ENCODE results near the gene NUP214.
A peak's percentile ranks its signal among the peaks of the same experiment; 100 is the strongest.
"Not testable (repeated sequence)": the region's sequence is repeated elsewhere in the genome, so short reads cannot be mapped to it uniquely, and the experiment has no call there.

Gene NUP214

DNA sequence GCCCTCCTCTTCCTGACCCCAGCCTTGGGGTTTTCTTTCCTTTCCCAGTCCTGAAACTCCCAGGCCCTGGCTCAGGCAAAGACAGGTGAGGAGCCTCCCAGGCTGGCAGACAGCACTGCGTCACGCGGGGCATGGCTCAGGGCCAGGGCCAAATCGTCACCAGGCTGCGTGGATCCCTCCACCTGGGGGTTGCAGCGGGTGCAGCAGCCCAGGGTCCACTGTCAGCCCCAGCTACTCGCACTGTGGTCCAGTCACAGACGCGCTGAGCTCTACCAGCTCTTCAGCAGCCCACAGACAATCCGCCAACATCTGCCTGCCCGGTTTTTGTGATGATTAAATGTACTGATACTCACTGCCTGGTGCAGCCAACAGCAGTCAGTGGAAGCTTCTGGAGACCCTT, 138.8 kb downstream of the NUP214 start:
- no peak for DNase-seq

DNA sequence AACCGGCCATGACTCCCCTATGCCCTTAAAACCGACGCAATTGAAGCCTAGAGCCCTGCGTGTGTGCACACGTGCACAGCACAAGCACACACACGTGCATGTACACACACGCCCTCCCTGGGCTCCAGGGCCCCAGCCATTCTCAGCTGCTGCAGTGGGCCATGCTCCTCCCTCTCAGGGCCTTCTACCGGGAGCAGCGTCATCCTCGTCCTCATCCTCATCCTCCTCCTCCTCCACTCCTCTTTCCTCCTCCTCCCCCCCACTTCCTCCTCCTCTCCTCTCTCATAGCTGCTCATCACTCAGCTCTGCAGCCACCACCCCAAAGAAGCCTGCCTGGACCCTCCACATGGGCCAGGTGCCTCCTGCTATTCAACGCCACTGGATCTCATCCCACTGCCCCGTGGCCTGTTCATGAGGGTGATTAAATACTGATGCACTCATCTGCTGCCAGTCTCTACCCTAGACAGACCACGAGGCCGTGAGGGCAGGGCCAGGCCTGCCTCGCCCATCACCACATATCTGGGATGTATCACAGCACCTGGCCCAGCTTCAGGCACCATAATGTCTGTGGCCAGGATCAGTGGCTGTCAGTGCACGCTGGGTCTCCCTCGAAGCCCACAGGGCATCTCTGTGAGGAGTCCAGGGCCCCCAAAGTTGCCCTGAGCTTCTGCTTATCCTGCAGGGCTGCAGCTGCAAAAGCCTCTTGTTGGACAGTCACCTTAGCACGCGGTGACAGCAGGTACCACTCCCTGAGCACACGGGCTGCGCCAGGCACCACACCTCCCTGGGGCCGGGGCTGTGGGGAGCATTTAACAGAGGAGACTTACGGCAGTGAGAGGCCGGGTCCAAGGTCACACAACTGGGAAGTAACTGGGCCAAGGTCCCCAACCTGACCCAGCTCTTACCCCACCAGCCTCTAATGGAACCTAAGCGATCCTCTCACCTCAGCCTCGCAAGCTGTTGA, 141.2 kb downstream of the NUP214 start:
- DNase-seq: no peak

DNA sequence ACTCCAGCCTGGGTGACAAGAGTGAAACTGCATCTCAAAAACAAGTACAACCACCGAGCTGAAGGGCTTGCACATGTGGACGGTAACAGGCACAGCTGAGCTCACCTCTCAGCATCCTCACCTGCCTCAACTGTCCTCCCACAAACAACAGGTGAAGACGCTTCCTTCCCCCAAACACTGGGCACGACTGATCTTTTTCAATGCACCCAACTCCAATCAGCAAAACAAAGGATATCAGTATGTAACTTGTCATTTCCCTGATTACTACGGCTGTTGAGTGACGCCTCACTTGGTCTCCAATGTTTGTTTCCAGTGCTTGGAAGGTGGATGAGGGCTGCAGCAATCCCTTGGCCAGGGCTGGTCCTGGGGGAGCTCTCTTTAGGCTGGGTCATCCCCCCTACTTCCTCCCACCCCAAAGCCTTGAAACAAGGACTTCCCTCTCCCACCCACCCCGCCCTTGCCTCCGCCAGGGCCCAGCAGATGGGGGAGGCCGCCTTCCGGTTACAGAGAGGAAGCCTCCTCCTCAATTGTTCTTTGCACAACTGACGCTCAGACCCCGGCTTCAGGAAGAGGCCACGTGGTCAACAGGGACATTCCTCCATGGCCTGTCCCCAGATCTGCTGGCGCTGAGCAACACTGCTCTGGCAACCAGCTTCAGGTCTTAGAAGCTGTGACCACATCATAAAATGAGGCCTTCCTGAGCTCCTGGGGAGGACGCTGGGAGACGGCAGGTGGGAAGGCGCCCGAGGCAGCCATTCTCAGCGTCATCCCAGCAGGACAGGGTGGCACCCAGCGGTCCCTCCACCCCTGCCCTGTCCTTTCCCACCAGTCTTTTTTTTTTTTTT, 145.0 kb downstream of the NUP214 start:
- DNase-seq: no peak

DNA sequence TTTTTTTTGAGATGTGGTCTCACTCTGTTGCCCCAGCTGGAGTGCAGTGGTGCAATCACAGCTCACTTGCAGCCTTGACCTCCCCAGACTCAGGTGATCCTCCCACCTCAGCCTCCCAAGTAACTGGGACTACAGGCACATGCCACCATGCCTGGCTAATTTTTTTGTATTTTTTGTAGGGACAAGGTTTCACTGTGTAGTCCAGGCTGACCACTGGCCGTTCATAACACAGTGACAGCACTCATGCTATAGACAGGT, 145.6 kb downstream of the NUP214 start:
- not testable (repeated sequence) for DNase-seq

DNA sequence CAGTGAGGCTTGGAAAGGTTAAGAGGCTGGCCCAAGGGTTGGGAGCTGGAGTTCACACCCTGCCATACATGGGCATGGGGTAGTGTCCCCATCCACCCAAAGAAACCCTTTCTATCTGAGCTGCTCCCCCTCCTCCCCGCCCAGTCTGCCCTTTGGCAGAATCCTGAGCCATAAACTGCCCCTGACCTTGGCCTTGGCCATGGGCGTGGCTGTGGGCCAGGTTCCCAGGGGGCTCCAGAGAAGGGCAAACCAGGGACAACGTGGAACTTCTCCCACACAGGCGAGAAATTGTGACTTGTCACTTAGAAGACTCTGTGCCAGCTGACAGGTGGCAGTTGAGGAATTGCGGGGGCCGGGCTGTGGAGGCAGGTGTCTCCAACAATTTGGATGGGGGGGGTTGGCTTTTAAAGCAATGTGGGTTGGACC, 146.1 kb downstream of the NUP214 start:
- DNase-seq: no peak

DNA sequence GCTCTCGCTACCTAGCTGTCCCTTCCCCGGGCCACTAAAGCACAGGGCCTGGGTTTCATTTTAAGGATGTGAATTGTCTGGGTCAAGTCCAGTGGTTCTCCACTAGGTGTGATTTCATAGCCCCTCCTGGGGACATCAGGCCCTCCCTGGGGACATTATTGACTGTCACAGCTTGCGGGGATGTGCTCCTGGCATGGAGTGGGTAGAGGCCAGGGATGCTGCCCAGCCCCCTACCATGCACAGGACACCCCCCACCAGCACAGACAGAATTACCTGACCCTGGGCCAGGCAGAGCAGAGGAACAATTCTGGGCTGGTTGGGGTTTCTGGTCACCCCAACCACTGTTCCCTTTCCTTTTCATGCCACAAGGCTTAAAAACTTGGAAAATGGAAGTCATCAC, 146.8 kb downstream of the NUP214 start:
- DNase-seq: no peak

DNA sequence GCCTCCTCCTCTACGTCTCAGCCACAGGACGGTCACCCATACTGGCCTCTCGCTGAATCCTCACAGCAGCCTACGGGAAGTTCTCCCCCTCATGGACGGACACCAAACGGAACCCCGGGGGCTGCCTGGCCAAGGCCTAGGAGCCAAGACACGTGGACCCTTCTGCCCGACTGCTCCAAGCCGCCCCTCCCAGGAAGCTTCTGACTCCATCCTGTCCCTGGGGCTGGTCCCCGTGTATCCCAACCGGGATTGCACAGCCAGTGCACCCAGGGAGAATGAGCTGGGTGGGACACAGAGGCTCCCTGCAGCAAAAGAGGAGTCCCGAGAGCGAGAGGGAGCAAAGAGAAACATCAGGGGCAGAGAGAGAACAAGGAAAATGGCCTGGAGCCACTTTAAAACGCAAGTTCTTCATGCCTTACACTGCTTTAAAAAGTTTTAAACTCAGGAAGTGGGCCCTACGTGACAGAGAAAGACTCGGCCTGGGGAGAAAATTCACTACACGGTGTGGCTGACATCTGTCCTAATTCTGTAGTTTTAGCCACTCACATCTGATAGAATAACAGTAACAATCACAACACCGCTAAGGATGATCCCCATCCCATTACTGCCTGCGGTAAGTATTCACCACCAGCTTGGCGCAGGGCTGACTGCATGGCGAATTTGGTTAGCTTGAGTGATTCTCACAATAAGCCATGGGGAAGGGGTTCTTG, 147.9 kb downstream of the NUP214 start:
- no peak for DNase-seq

DNA sequence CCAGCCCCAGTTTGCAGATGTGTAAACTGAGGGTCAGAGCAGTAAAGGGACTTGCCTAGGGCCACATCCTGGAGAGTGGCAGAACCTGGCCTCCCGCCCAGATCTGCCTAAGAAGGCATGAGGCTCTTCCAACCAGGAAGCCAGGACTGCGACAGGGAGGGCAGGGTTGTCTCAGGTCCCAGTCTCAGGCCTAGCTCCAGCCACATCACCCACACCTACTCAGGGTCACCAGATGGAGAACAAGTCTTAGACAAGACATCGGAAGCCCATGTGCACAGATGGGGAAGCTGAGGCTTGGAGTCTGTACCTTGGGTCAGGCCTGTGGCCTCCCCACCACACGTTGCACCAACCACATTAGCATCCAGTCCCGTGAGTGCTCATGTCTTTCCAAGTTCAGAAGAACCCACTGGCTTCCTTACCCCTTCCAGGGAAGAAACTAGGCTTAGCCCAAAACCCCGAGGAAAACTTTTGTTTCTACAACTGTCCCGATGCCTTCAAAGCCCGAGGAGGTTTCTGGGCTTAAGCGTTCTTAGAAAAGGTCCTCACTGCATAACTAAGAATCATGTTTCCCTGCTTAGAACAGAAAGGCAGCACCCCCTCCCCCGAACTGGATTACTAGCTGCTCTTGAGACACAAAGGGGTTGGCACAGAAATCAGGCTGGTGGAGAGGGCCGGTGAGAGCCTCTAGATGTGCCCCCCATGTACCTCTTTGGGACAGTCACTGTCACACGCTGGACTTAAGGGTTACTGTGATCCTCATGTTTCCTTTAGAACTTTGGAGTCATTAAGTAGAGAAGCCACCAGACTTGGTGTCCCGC, 148.7 kb downstream of the NUP214 start:
- DNase-seq: no peak

DNA sequence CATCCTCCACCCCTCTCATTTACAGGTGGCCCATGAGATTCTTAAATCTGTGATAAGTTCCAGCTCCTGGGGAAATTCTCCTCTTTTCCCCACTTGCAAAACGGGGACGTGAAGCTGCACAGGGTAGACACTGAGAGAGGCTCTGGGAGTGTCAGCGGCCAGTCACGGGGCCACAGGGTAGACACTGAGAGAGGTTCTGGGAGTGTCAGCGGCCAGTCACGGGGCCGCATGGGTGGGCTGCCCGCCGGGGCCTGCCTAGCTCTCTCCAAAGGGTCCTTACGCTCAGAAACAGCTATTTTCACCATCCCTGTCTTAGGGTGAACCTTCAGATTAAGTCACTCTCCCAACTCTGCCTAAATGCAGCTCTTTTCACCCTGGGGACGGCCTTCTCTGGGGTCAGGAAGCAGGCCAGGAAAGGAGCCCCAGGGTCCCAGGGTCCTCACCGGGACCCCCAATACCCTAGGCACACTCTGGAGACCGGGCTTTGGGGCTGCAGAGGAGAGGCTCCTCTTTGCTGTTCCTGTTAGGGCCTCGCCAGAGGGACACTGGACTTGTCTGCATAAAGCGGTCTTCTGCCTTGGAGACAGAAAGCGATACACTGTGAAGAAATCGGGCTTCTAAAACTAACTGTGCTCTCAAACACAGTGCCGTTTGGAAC, 149.4 kb downstream of the NUP214 start:
- DNase-seq: no peak

DNA sequence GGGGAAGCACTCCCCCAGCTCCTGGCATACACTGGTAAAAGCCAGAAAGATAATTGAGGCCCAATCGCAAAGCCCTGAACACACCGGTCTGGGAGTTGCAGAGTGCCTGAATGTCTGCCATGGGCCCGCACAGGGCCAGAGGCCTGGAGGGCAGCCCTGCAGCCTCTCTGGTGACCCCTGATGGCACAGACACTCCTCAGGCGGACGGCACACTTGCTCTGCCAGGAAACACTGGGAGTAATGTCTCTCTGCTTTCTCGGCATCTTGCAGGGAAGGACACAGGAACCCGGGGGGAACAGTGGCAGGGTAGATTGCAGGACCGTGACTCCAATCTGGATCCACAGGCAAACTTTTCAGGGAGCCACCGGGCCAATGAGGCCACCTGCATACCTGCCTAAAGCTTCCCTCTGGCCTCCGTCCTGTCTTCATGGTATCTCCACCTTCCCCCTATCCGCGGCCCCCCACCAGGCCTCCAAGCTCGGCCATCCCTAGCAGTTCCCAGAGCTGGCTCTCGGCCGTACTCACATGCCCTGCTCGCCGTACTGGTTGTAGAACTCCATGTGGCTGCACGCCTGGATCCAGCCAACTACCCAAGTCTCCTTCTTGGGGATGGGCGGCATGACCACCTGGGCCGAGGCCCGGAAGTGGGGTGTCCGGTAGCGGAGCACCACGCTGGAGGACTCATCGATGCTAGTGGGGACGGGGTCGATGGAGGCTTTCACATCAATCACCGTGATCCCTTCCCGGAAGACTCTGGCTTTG, 150.1 kb downstream of the NUP214 start:
- no peak for DNase-seq

DNA sequence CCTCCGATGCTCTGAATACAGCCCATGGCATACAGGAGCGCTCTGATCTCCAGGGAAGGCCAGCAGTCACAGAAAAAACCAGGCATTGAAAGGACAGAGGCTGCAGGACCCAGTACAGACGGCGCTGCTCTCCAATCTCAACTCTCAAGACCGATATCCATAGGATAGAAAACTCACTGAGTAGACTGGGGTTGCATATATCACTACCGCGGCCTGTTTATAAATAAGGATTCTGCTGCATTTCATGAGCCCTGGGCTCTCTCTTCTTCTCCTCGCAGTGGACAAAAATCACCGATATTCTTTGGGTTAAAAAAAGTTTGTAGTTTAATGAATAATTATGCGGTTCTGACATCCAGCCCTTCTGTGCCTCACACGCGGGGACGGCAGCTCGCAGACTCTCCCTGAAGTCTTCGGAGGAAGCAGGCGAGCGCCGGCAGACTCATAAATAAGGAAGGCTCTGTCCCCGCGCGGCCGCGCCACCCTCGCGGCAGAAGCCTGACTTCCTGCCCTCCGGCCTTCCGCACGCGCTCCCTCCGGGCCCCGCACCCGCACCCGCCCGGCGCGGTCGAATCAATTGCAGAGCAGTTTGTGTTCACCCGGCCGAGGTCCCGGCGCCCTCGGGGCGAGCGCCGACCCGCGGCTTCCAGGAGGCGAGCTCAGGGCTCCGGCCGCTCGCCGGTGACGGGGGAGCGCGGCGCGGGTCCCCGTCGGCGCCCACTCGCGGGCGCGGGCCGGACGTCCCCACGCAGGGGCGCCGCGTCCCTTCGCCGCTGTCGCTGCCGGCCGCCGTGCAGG, 150.9 kb downstream of the NUP214 start, which contains the start of gene FAM78A:
Gene FAM78A (minus strand): TSS at position 417 of the 795 bp plus-strand sequence. CDS start 331 bp downstream, at position 86.
- peak; percentile 57 for DNase-seq

DNA sequence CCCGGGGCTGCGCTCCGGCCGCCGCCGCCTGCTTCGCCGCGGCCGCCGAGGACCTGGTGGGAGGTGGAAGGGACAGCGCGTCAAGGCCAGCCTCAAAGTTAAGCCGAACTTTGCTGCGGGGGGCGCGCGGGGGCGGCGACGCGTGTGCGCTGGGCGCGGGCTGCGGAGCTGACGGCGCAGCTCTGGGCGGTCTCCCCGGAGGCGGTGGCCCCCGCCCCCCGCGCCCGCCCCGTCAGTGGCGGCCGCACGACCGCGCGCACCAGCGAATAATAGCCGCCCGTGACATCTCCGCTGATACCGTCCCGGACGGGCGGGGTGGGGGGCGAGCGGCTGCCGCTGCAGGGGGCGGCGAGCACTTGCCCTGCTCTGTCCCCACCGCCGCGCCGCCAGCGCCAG, 151.5 kb downstream of the NUP214 start:
- DNase-seq: peak; percentile 41

DNA sequence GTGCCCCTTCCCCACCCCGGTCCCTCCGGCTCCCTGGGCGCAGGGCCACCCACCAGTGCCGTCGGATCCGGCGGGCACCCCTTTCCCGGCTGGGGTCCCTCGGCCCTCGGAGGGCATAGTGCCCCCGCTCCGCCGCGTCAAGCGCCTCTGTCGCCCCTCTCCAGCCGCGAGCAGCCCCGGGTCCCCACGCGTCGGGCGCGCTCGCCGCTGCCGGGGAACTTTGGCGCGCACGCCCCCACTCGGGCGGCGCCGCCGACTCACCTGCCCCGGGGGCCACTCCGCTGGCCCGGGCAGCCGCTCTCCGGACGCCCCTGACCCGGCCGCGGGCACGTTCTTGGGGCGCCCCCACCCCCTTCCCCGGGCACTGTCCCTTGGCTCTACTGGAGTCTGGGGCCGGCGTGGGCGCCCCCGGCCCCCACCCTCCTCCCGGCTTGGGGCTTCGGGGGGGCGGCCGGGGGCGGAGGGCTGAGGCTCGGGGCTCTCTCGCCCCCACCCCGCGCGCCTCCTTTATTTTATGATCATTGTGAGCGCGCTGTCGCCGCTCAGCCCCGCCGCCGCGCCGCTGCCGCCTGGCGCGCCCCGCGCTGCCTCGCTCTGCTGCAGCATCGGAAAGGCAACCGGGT, 152.0 kb downstream of the NUP214 start:
- DNase-seq: peak; percentile 28

DNA sequence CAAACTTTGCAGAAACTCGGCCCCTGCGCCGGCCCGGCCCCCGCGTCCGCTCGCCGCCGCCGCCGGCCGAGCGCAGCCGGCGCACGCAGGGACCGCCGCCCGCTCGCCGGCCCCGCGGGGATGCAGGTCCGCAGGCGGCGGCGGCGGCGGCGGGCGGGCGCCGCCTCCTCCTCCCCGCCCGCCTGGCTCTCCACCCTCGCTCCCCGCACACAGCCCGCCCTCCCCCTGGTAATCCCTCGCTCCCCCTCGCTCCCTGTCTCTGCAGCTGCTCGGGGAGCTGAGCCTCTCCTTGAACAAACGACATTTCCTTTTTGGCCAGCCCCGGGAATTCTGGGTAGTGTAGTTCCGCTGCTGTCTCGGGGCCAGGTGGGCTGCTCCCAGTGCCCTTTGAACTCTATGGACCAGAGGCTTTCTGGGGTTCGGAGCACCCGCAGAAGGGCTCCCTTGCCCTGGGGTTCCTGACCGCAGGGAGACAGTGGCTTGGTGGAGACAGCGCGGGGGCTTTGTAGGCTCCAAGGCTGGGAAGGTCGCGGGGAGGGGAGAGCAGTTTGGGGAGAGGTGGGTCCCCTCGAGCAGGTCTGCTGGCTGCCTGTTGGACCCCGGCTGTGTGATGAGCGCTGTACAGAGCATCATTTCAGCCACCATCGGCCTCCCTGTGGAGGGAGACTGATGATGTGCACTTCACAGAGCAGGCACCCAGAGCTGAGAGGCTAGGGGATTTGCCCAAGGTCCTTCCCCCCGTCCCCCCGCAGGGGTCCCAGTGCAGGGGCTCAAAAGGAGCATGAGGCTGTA, 152.7 kb downstream of the NUP214 start:
- peak; percentile 89 for DNase-seq

DNA sequence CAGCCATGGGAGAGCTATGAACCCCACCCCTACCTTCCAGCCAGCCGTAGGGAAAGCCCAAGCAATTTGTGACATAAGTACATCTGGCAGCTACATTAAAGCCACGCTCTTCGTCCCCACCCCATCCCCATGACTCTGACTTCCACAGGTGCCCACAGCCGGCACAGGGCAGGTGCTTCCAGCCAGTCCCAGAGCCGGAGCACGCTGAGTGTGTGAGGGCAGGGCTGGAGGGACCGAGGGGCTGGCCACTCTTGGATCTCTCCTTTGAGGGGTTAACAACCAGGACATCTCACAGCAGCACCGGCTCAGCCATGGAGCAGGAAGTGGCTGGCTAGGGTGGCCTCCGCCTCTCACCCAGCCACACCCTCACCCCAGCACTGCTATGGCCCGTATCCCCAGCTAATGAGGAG, 153.3 kb downstream of the NUP214 start:
- peak; percentile 37 for DNase-seq

DNA sequence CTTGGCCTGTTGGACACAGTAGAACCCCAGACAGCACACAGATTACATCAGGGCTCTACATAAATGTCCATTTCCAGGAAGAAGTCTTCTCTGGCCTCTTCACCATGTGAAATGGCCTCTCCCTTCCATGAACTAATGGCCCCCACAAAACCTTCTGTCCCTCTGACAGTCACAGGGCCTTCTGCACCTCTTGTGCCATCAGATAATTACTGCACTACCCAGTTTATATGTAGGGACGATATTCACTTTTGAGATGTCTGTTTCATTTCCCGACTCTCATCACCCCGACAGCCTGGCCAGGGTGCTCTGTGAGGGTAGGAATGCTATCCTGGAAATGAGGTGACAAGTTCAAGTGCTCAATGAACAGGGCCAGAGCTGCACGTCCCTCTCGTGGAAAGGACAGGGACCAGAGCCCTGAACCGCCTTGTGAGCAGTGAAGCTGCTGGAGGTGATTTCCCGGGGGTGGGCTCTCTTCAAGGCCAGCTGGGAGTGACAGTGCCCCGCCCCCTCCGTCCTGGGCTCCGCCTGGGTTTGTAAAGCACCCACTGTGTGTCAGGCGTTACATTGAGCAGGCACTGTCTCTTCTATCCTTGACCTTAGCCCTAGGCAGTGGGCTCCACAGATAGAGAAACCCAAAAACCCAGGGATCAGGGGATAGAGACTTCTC, 153.9 kb downstream of the NUP214 start:
- no peak for DNase-seq

DNA sequence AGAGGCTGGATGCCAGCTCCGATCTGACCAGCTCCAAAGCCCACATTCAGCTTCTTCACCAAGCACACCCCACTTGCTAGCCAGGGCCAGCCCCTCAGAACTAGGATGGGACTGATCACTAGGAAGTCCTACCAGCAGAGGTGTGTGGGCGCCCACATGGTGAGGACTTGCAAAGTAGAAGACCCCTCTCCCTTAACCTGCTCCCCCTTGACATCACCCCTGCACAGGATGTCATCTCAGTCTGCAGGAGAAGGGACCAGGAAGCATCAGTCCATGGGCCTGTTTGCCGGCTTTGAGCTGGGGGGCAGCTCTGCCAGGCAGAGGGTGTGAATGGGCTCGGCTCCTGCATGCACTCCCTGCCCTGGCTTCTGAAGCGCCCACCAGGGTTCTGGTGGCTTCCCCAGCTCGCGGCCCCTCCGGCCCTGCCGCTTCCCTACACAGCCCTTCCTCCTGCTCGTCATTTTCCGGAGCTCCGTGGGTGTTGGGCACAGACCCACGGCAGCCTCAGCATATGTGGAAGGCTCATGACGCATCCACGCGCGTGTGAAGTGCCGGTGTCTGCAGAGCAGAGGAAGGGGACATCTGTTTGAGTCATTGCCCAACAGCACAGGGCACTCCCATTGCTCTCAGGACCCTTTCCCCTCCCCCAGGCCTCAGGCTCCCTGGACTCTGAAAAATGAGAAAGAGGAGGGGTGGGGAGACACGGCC, 154.6 kb downstream of the NUP214 start:
- no peak for DNase-seq

DNA sequence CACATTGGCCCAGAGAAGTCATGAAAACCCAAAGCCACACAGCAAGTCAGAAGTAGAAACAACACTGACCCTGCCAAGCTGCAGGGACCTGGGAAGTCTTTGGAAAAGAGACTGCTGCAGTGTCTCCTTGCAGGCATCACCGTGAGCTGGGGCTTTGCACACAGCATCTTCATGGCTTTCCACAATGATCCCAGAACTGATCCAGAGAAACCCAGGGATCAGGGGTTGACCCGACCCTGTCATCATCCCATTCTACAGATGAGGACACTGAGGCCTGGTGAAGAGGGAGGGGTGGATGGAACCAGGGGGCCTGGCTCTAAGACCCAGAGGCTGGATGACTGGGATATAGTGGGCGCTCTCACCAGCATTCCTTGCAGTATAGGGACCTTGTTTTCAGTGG, 155.3 kb downstream of the NUP214 start:
- no peak for DNase-seq

All from DMS53 (cell line).